HG02970 (cell line): ENCODE measurements around the gene KRTAP5-9.
"Not testable (repeated sequence)": the region's sequence is repeated elsewhere in the genome, so short reads cannot be mapped to it uniquely, and the experiment has no call there.

ENCODE experiments used
- ATAC-seq: cut with Tn5 transposase; IDR thresholded peaks from one replicate; pipeline ENCODE4 v1.9.1; 2021; ENCODE audit warnings: mild to moderate bottlenecking, moderate library complexity, moderate number of reproducible peaks; ENCODE audit not compliant: unreplicated experiment, low FRiP score

KRTAP5-9 gene

GRCh38 chr11:71548120-71548519 is at the start of gene KRTAP5-9:
KRTAP5-9 (plus strand) TSS chr11:71548420; CDS start chr11:71548658, 238 bp downstream.
- no peak for ATAC-seq

- no peak for ATAC-seq
These were observed 49.1 kb upstream of the KRTAP5-9 start for GRCh38 chr11:71499125-71499524.

- ATAC-seq, result no peak
These were observed 48.7 kb upstream of the KRTAP5-9 start for GRCh38 chr11:71499546-71499945.

- no peak for ATAC-seq
These were observed 47.6 kb upstream of the KRTAP5-9 start for GRCh38 chr11:71500601-71501021.

- no peak for ATAC-seq
These were observed 46.9 kb upstream of the KRTAP5-9 start for GRCh38 chr11:71501071-71501985.

GRCh38 chr11:71502026-71502425 is 46.2 kb upstream of the KRTAP5-9 start:
- ATAC-seq, result no peak

GRCh38 chr11:71502871-71503435 is 45.3 kb upstream of the KRTAP5-9 start:
- ATAC-seq, result no peak

GRCh38 chr11:71504531-71504930 is 43.7 kb upstream of the KRTAP5-9 start:
- no peak for ATAC-seq

- no peak for ATAC-seq
These were observed 43.2 kb upstream of the KRTAP5-9 start for GRCh38 chr11:71505001-71505400.

GRCh38 chr11:71505781-71506180 is 42.4 kb upstream of the KRTAP5-9 start:
- ATAC-seq, result no peak

- ATAC-seq, result no peak
These were observed 41.1 kb upstream of the KRTAP5-9 start for GRCh38 chr11:71507102-71507501.

- ATAC-seq, result no peak
These were observed 29.4 kb upstream of the KRTAP5-9 start for GRCh38 chr11:71518506-71519471.

- no peak for ATAC-seq
These were observed 28.7 kb upstream of the KRTAP5-9 start for GRCh38 chr11:71519546-71519945.

GRCh38 chr11:71525188-71525937 is 22.9 kb upstream of the KRTAP5-9 start:
- no peak for ATAC-seq

GRCh38 chr11:71525938-71526495 is 22.2 kb upstream of the KRTAP5-9 start:
- ATAC-seq, result no peak

- not testable (repeated sequence) for ATAC-seq
These were observed 21.2 kb upstream of the KRTAP5-9 start, which contains the start of gene KRTAP5-7 for GRCh38 chr11:71526796-71527575. KRTAP5-7 (plus strand) TSS chr11:71527267; CDS start chr11:71527301, 34 bp downstream.

GRCh38 chr11:71527576-71528210 is 20.5 kb upstream of the KRTAP5-9 start:
- ATAC-seq, result no peak

- no peak for ATAC-seq
These were observed 17.6 kb upstream of the KRTAP5-9 start for GRCh38 chr11:71530602-71531001.
